Measurements from ENCODE around the gene NRGN.
"Not testable (repeated sequence)": the region's sequence is repeated elsewhere in the genome, so short reads cannot be mapped to it uniquely, and the experiment has no call there.

The NRGN gene

DNA sequence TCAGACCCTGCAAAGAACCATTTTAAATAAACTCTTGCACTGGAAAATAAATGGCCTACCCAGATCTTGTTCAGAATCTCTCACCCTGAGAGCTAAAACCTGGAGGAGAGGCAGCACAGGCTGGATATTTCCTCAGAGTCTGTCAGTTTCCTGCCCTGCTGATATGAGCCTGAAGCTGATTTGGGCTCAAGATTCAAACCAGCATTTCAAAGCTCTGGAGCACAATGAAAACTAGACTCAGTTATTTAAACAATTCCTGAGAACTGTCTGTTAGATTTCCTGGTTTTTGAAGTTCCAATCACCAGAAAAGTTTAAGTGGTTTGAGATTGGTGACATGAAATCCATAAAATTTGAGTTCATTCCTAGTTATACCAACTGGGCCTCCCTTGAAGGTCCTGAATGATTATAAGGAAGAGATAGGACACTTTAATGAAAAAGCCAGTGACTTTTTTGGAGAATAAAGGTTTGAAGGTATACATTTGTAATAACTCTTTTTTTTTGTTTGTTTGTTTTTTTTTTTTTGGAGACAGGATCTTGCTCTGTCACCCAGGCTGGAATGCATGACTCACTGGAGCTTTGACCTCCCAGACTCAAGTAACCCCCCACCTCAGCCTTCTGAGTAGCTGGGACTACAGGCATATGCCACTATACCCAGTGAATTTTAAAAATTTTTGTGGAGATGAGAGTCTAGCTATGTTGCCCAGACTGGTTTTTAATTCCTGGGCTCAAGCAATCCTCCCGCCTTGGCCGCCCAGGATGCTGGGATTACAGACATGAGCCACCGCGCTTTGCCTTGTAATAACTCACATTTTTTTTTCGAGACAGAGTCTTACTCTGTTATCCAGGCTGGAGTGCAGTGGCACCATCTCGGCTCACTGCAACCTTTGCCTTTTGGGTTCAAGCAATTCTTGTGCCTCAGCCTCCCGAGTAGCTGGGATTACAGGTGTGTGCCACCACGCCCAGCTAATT is 30.3 kb downstream of the NRGN start:
- Histone ChIP-seq H3K36me3 (ENCODE audit: insufficient read depth, low read length) (peaks cover 46% of the 10 kb centered on the region), H3K4me1 (ENCODE audit: insufficient read depth, low read length) (no peaks in the 10 kb centered on the region), H3K9me3 (ENCODE audit: low read length) (no peaks in the 10 kb centered on the region), H3K27ac (ENCODE audit: low read depth, low read length) (no peak overlapping the region), H3K4me3 (ENCODE audit: low read depth in 1 of 2, low read length in 2 of 2) (no peak overlapping the region), H3K9ac (ENCODE audit: low read length) (no peak overlapping the region), H3K27me3 (ENCODE audit: control insufficient read depth in 1 of 2, insufficient read depth in 2 of 2, low read length in 2 of 2) (no peaks in the 10 kb centered on the region)

DNA sequence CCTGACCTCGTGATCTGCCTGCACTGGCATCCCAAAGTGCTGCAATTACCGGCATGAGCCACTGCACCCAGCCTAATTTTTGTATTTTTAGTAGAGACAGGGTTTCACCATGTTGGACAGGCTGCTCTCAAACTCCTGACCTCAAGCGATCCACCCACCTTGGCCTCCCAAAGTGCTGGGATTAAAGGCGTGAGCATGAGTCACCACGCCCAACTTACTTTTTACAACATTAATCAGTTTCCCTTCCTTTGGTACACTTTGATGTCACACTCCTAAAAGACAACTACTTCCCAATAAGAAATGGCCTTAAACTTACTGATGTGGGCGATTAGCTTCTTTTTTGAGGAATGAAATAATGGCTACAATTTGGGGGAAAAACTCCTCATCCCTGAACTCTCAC is 31.2 kb downstream of the NRGN start:
- H3K27ac ChIP-seq (ENCODE audit: low read depth, low read length); H3K27me3 ChIP-seq (ENCODE audit: control insufficient read depth in 1 of 2, insufficient read depth in 2 of 2, low read length in 2 of 2); H3K9ac ChIP-seq (ENCODE audit: low read length); H3K4me3 ChIP-seq (ENCODE audit: low read depth in 1 of 2, low read length in 2 of 2); H3K9me3 ChIP-seq (ENCODE audit: low read length); H3K4me1 ChIP-seq (ENCODE audit: insufficient read depth, low read length): not testable (repeated sequence)
- peaks cover 46% of the 10 kb centered on the region for H3K36me3 ChIP-seq (ENCODE audit: insufficient read depth, low read length)

DNA sequence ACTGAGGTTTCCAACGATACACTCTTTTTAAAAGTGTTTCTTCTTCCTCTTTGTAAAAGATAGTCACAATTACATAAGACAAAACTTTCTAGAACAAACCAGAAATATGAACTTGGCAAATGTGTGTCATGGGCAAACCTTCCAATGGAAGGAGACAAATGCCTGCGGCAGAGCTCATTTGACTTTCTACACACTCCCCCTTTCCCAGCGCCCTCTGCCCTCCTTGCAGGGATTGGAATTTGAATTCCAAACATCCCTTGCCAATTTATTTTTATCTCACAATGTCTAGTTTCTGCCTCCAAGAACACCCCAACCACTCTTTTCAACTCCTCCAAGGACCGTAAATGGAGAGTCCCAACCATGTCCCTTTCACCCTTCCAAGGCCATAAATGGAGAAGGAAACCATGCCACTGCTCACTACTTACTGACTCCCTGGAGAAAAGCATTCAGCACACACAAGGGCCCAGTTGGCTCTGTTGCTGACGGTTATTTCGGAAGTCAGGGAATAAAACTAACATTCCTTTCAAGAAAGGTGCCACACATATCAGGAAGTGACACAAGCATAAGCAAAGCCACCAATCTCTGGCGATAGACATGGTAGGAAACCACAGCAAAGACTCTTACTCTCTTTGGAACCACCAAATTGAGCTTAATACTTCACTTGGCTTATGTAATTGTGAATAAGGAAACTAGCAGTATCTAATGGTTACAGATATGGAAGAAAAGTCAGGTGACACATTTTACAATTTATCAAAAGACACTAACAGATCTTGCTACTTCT is 37.3 kb downstream of the NRGN start:
- no peaks in the 10 kb centered on the region for H3K4me1 ChIP-seq (ENCODE audit: insufficient read depth, low read length)
- H3K4me3 ChIP-seq (ENCODE audit: low read depth in 1 of 2, low read length in 2 of 2) = no peak overlapping the region
- H3K27me3 ChIP-seq (ENCODE audit: control insufficient read depth in 1 of 2, insufficient read depth in 2 of 2, low read length in 2 of 2) = no peaks in the 10 kb centered on the region
- H3K9ac ChIP-seq (ENCODE audit: low read length) = no peak overlapping the region
- peaks cover 10% of the 10 kb centered on the region for H3K36me3 ChIP-seq (ENCODE audit: insufficient read depth, low read length)
- H3K27ac ChIP-seq (ENCODE audit: low read depth, low read length) = no peak overlapping the region
- H3K9me3 ChIP-seq (ENCODE audit: low read length) = no peaks in the 10 kb centered on the region

DNA sequence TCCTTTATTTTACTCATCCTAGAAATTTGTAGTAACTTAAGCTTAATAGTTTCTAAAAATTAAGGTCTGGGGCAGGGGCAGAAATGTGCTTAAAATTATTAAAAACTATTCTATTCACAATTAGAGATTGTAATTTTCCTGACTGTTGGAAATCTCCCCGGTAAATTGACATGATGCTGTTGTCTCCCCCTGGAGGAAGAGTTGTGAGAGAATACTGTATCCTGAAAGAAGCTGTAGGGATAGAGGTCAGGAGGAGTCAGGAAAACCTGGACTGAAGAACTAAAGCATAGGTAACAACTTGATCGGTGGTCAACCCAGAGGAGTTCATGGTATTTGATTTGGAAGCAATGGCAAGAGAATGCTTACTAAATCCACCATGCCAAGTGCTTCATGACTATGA is 38.5 kb downstream of the NRGN start:
- Histone ChIP-seq H3K9ac (ENCODE audit: low read length) (no peak overlapping the region), H3K27ac (ENCODE audit: low read depth, low read length) (no peak overlapping the region), H3K9me3 (ENCODE audit: low read length) (no peaks in the 10 kb centered on the region), H3K36me3 (ENCODE audit: insufficient read depth, low read length) (peaks cover 1% of the 10 kb centered on the region), H3K27me3 (ENCODE audit: control insufficient read depth in 1 of 2, insufficient read depth in 2 of 2, low read length in 2 of 2) (no peaks in the 10 kb centered on the region), H3K4me3 (ENCODE audit: low read depth in 1 of 2, low read length in 2 of 2) (no peak overlapping the region), H3K4me1 (ENCODE audit: insufficient read depth, low read length) (no peaks in the 10 kb centered on the region)

DNA sequence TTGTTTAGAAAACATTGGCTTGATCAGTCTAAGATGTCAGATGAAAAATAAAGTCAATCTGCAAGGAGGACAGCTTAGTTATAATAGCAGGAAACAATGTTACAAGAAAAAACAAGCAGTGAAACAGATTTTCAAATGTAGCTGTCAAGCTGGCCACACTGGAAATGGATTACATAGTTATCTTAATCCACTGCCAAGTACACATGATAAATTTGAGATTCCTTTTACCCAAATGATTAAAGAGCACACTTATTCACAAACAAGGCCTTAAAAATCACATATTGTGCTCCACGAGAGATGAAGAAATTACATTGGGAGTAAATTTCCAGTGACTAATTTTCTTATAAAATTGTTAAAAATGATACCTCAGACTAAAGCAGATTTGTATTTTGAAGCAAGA is 39.8 kb downstream of the NRGN start:
- Histone ChIP-seq H3K4me1 (ENCODE audit: insufficient read depth, low read length) (no peaks in the 10 kb centered on the region), H3K9ac (ENCODE audit: low read length) (no peak overlapping the region), H3K27me3 (ENCODE audit: control insufficient read depth in 1 of 2, insufficient read depth in 2 of 2, low read length in 2 of 2) (no peaks in the 10 kb centered on the region), H3K27ac (ENCODE audit: low read depth, low read length) (no peak overlapping the region), H3K4me3 (ENCODE audit: low read depth in 1 of 2, low read length in 2 of 2) (no peak overlapping the region), H3K36me3 (ENCODE audit: insufficient read depth, low read length) (no peaks in the 10 kb centered on the region), H3K9me3 (ENCODE audit: low read length) (no peaks in the 10 kb centered on the region)

DNA sequence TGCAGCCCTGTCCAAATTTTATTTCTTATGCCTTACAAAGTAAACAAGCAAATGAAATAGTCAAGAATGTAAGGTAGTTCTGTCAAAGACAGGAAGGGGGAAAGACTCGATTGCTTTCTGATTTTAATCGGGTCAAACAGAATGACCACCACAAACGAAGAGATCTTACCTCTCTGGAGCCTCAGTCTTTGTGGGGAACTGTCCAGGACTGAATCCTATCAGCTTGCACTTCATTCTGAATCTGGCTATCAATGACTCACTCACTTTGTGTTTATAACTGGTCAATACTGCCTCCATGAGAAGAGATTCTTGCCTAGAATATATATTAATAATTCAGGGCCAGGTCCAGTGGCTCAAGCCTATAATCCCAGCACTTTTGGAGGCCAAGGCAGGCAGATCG is 43.3 kb downstream of the NRGN start:
- Histone ChIP-seq H3K9ac (ENCODE audit: low read length) (no peak overlapping the region), H3K36me3 (ENCODE audit: insufficient read depth, low read length) (no peaks in the 10 kb centered on the region), H3K27ac (ENCODE audit: low read depth, low read length) (no peak overlapping the region), H3K9me3 (ENCODE audit: low read length) (no peaks in the 10 kb centered on the region), H3K4me3 (ENCODE audit: low read depth in 1 of 2, low read length in 2 of 2) (no peak overlapping the region), H3K27me3 (ENCODE audit: control insufficient read depth in 1 of 2, insufficient read depth in 2 of 2, low read length in 2 of 2) (no peaks in the 10 kb centered on the region), H3K4me1 (ENCODE audit: insufficient read depth, low read length) (no peaks in the 10 kb centered on the region)

DNA sequence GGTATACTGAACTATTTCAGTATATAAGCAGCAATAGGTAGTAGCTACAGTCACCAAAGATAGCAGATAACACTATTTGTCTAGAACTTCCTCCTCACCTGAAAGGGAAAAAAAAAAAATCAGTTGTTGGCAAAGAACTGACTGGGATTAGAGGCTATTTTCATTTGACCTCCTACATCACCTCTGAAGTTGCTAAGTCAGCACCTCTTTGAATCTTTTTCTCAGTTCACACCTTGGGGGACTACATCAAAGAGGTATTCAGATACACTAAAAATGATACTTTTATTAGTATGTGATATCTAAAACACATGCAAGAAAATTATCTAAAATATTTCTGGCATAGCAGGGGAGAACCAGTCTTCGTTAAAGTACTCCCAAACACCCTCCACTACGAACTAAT is 44.3 kb downstream of the NRGN start:
- no peaks in the 10 kb centered on the region for H3K36me3 ChIP-seq (ENCODE audit: insufficient read depth, low read length)
- H3K9me3 ChIP-seq (ENCODE audit: low read length) = no peaks in the 10 kb centered on the region
- no peaks in the 10 kb centered on the region for H3K27me3 ChIP-seq (ENCODE audit: control insufficient read depth in 1 of 2, insufficient read depth in 2 of 2, low read length in 2 of 2)
- no peak overlapping the region for H3K27ac ChIP-seq (ENCODE audit: low read depth, low read length)
- H3K9ac ChIP-seq (ENCODE audit: low read length) = no peak overlapping the region
- no peak overlapping the region for H3K4me3 ChIP-seq (ENCODE audit: low read depth in 1 of 2, low read length in 2 of 2)
- H3K4me1 ChIP-seq (ENCODE audit: insufficient read depth, low read length) = no peaks in the 10 kb centered on the region

DNA sequence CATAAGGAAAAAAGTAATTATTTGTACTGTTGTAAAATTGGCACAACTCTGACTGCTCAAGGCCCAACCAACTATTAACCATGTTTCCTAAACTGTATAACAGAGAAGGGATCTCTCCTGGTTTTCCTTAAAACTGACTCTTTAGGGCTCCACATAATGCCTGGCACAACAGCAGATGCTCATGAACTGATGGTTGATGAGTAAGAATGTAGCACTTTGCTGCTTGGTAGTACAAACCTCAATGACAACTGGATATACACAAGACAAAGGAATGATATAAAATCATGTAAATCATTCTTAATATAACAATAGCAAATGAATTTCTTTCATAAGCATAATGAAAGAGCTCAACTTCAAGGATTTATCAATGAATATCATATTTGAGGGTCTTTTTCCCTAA is 48.8 kb downstream of the NRGN start:
- no peak overlapping the region for H3K9ac ChIP-seq (ENCODE audit: low read length)
- H3K36me3 ChIP-seq (ENCODE audit: insufficient read depth, low read length) = no peaks in the 10 kb centered on the region
- no peak overlapping the region for H3K27ac ChIP-seq (ENCODE audit: low read depth, low read length)
- H3K4me1 ChIP-seq (ENCODE audit: insufficient read depth, low read length) = peaks cover 6% of the 10 kb centered on the region
- no peaks in the 10 kb centered on the region for H3K27me3 ChIP-seq (ENCODE audit: control insufficient read depth in 1 of 2, insufficient read depth in 2 of 2, low read length in 2 of 2)
- H3K4me3 ChIP-seq (ENCODE audit: low read depth in 1 of 2, low read length in 2 of 2) = no peak overlapping the region
- no peaks in the 10 kb centered on the region for H3K9me3 ChIP-seq (ENCODE audit: low read length)

DNA sequence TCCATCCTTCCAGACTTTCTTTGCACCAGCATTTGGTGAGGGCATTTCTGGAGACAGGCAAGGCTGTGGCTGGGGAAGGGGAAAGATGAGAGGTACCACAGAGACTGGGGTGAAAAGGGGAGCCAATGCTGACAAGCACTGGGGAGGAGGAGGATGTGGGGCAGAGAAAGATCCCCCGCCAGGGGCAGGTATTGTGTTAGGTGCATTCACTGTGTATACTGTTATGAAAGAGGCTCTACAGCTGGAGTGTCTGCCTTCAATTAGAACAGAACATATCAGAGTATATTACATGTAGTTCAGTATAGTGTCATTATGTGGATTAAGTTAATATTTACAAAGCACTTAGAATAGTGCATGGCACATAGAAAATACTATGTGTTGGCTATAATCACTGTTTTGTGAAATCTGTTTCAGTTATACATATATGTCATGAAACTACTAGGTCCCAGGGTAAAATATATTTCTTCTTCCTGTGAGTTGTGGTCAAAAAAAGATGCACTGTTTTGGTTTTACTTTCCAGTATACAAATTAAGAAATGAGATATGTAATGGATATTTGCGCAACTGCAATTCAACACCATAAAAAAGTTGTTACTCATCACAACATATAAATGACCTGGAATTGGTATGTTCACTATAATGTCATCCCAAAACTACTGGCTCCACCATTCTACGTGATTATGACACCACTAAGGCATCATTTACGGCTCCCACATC is 52.0 kb downstream of the NRGN start:
- Histone ChIP-seq H3K27me3 (ENCODE audit: control insufficient read depth in 1 of 2, insufficient read depth in 2 of 2, low read length in 2 of 2) (no peaks in the 10 kb centered on the region), H3K27ac (ENCODE audit: low read depth, low read length) (no peak overlapping the region), H3K9ac (ENCODE audit: low read length) (no peak overlapping the region), H3K4me3 (ENCODE audit: low read depth in 1 of 2, low read length in 2 of 2) (no peak overlapping the region), H3K36me3 (ENCODE audit: insufficient read depth, low read length) (no peaks in the 10 kb centered on the region), H3K9me3 (ENCODE audit: low read length) (no peaks in the 10 kb centered on the region), H3K4me1 (ENCODE audit: insufficient read depth, low read length) (peaks cover 7% of the 10 kb centered on the region)

DNA sequence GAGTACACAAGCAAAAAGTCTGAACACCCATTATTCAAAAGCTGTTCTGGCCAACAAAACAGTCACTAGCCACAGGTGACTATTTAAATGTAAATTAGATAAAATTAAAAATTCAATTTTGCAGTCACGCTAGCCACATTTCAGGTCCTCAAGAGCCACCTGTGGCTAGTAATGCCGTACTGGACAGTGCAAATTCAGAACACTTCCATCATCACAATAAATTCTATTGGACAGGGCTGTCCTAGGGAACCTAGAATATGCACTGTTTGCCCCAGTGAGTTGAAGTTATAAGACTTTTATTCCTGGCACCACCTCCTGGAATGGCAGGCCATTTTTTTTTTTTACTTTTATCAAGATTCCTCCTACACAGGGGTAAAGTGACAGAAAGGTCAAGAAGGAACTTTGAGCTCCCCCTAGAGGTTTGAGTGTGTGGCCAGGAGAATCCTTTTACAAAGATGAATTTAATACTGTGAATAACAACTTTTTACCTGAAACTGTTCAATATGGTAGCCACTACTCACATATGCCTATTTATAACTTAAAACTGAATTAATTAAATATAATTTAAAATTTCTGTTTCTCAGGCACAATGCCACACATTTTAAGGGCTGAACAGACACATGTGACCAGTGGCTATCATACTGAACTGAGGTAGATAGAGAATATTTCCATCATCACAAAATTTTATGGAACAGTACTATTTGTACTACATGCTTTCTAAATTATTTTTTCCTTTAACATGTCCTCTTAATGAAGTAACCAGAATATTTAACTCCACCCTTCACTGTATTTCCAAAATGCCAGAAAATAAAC is 53.9 kb downstream of the NRGN start:
- no peaks in the 10 kb centered on the region for H3K27me3 ChIP-seq (ENCODE audit: control insufficient read depth in 1 of 2, insufficient read depth in 2 of 2, low read length in 2 of 2)
- H3K36me3 ChIP-seq (ENCODE audit: insufficient read depth, low read length) = no peaks in the 10 kb centered on the region
- no peak overlapping the region for H3K9ac ChIP-seq (ENCODE audit: low read length)
- no peaks in the 10 kb centered on the region for H3K9me3 ChIP-seq (ENCODE audit: low read length)
- peaks cover 11% of the 10 kb centered on the region for H3K4me1 ChIP-seq (ENCODE audit: insufficient read depth, low read length)
- no peak overlapping the region for H3K27ac ChIP-seq (ENCODE audit: low read depth, low read length)
- H3K4me3 ChIP-seq (ENCODE audit: low read depth in 1 of 2, low read length in 2 of 2) = no peak overlapping the region

DNA sequence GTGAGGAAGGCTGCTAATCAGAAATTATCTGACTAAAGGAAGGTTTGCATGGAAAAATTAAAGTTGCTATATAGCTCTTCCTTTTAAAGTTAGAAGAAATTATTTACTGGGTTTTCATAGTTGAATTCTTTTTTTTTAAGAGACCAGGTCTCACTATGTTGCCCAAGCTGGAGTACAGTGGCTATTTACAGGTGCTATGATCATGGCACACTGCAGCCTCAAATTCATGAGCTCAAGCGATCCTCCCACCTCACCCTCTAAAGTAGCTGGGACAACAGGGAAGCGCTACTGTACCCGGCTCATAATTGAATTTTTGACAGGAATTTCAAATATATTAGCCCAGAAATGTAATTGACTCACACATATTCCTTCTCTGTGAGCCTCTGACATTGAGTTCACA is 56.6 kb downstream of the NRGN start:
- H3K9ac ChIP-seq (ENCODE audit: low read length) = no peak overlapping the region

More for the DNA sequence above, 56.6 kb downstream of the NRGN start:
- Histone ChIP-seq H3K27me3 (ENCODE audit: control insufficient read depth in 1 of 2, insufficient read depth in 2 of 2, low read length in 2 of 2) (no peaks in the 10 kb centered on the region), H3K9me3 (ENCODE audit: low read length) (no peaks in the 10 kb centered on the region), H3K4me1 (ENCODE audit: insufficient read depth, low read length) (peaks cover 18% of the 10 kb centered on the region), H3K4me3 (ENCODE audit: low read depth in 1 of 2, low read length in 2 of 2) (no peak overlapping the region), H3K27ac (ENCODE audit: low read depth, low read length) (no peak overlapping the region), H3K36me3 (ENCODE audit: insufficient read depth, low read length) (no peaks in the 10 kb centered on the region)

Data from muscle layer of colon (tissue), 2 donors.